HepG2 (cell line): Measurements from ENCODE around the gene ACKR3.

Source experiments
- EZH2 ChIP-seq: conservative IDR thresholded peaks from 2 replicates; pipeline ENCODE4 v1.6.1; 2012; ENCODE audit warnings: mild to moderate bottlenecking, low read depth, low read length, moderate library complexity
- GABPA ChIP-seq, 2 experiments: IDR thresholded peaks; 2 replicates each; pipeline ENCODE4 v1.6.1; 2011 to 2016; ENCODE audit warnings: low read depth in 2 of 2, low read length in 1 of 2, missing biosample characterization in 1 of 2, missing genetic modification characterization in 1 of 2
- HNRNPK ChIP-seq: fragments of 200-400 bp; formaldehyde crosslinking; IDR thresholded peaks from 2 replicates; pipeline ENCODE4 v1.6.1; 2018; ENCODE audit warnings: low read length, low read depth, moderate library complexity, mild to moderate bottlenecking; ENCODE audit not compliant: poor library complexity, severe bottlenecking
- SRY ChIP-seq: sonication (generic); formaldehyde crosslinking; IDR thresholded peaks from 2 replicates; pipeline ENCODE4 v1.8.0; 2022; ENCODE audit warnings: mild to moderate bottlenecking, missing genetic modification reagents
- ZNF124 ChIP-seq: sonication (generic); formaldehyde crosslinking; IDR thresholded peaks from 2 replicates; pipeline ENCODE4 v1.4.0; 2020; ENCODE audit warnings: missing genetic modification reagents
- TF ChIP-seq, protein P1 (sequence below): sonication (generic); formaldehyde crosslinking; IDR thresholded peaks from 2 replicates; pipeline ENCODE4 v1.4.0; 2020; ENCODE audit warnings: mild to moderate bottlenecking, missing genetic modification reagents, borderline replicate concordance
- TF ChIP-seq, protein P2 (sequence below): IDR thresholded peaks from 2 replicates; pipeline ENCODE4 v1.6.1; 2012; ENCODE audit warnings: inconsistent platforms
- TF ChIP-seq, protein P3 (sequence below): sonication (generic); formaldehyde crosslinking; IDR thresholded peaks from 2 replicates; pipeline ENCODE4 v1.5.0; 2020; ENCODE audit warnings: mild to moderate bottlenecking, missing genetic modification reagents, moderate library complexity

DNA sequence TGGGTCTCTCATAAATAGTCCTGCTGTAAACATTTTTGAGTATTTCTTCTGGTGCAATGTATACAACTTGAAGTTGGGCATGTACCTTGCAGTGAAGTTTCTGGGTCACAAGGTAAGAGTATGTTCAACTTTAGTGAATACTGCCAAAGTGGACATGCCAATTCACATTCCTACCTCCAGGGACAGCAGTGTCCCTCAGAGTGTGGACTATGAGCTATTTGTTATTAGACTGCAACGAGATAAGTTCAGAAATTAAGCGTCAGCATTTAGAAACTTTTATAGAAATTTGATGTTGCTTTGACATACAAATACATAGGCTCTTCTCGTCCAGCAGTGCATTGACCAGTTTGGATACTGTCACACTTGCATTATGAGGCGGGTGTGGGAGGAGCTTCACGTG, 7.2 kb upstream of the ACKR3 start:
- TF ChIP-seq GABPA (IDR thresholded peaks at IDR 0.05; ENCODE audit: low read depth, low read length) (no peak), GABPA (CRISPR knock-in tag; IDR thresholded peaks at IDR 0.05; ENCODE audit: low read depth) (no peak), HNRNPK (no peak), ZNF124 (CRISPR knock-in tag) (no peak), SRY (CRISPR knock-in tag) (no peak), EZH2 (no peak)
- TF ChIP-seq, protein P1, sequence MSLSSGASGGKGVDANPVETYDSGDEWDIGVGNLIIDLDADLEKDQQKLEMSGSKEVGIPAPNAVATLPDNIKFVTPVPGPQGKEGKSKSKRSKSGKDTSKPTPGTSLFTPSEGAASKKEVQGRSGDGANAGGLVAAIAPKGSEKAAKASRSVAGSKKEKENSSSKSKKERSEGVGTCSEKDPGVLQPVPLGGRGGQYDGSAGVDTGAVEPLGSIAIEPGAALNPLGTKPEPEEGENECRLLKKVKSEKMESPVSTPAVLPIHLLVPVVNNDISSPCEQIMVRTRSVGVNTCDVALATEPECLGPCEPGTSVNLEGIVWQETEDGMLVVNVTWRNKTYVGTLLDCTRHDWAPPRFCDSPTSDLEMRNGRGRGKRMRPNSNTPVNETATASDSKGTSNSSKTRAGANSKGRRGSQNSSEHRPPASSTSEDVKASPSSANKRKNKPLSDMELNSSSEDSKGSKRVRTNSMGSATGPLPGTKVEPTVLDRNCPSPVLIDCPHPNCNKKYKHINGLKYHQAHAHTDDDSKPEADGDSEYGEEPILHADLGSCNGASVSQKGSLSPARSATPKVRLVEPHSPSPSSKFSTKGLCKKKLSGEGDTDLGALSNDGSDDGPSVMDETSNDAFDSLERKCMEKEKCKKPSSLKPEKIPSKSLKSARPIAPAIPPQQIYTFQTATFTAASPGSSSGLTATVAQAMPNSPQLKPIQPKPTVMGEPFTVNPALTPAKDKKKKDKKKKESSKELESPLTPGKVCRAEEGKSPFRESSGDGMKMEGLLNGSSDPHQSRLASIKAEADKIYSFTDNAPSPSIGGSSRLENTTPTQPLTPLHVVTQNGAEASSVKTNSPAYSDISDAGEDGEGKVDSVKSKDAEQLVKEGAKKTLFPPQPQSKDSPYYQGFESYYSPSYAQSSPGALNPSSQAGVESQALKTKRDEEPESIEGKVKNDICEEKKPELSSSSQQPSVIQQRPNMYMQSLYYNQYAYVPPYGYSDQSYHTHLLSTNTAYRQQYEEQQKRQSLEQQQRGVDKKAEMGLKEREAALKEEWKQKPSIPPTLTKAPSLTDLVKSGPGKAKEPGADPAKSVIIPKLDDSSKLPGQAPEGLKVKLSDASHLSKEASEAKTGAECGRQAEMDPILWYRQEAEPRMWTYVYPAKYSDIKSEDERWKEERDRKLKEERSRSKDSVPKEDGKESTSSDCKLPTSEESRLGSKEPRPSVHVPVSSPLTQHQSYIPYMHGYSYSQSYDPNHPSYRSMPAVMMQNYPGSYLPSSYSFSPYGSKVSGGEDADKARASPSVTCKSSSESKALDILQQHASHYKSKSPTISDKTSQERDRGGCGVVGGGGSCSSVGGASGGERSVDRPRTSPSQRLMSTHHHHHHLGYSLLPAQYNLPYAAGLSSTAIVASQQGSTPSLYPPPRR (CRISPR knock-in tag), result no peak
- TF ChIP-seq, protein P2, sequence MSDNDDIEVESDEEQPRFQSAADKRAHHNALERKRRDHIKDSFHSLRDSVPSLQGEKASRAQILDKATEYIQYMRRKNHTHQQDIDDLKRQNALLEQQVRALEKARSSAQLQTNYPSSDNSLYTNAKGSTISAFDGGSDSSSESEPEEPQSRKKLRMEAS, result no peak
- TF ChIP-seq, protein P3, sequence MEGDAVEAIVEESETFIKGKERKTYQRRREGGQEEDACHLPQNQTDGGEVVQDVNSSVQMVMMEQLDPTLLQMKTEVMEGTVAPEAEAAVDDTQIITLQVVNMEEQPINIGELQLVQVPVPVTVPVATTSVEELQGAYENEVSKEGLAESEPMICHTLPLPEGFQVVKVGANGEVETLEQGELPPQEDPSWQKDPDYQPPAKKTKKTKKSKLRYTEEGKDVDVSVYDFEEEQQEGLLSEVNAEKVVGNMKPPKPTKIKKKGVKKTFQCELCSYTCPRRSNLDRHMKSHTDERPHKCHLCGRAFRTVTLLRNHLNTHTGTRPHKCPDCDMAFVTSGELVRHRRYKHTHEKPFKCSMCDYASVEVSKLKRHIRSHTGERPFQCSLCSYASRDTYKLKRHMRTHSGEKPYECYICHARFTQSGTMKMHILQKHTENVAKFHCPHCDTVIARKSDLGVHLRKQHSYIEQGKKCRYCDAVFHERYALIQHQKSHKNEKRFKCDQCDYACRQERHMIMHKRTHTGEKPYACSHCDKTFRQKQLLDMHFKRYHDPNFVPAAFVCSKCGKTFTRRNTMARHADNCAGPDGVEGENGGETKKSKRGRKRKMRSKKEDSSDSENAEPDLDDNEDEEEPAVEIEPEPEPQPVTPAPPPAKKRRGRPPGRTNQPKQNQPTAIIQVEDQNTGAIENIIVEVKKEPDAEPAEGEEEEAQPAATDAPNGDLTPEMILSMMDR (CRISPR knock-in tag), result peak; percentile 62
